ENCODE data around the gene MIEF2.

GRCh38 chr17:18217412-18218015 is 42.9 kb upstream of the MIEF2 start:
- TF ChIP-seq CTCF (IDR thresholded peaks at IDR 0.05) (peak in 5 of 7 experiments; percentile 82 to 98 (median 94)), POLR2AphosphoS5 (IDR thresholded peaks at IDR 0.05) (no peak), POLR2A (IDR thresholded peaks at IDR 0.05) (no peak), EP300 (IDR thresholded peaks at IDR 0.05) (no peak)
